Myocyte (in vitro differentiated cells): ENCODE results near the gene ADM5. TPM values are rescaled to one million over a fixed set of nuclear protein-coding genes. Genes with fewer than 3 reads are reported as not detected.

Experiments used
- DNase-seq: peaks from one replicate; pipeline ENCODE4 v3.0.0-alpha.2; 2012; ENCODE audit warnings: low read depth
- polyA plus RNA-seq: library from polyadenylated mRNA; unstranded; fragments of >200 nt; gene quantifications from one replicate; pipeline ENCODE4 v1.2.1, GENCODE V29; 2012; ENCODE audit warnings: missing spikeins
- total RNA-seq: library from RNA; depleted of rRNA; stranded (reverse); fragments of >200 nt; gene quantifications from 2 replicates; pipeline ENCODE4 v1.2.3, GENCODE V29; 2014

Gene ADM5, protein sequence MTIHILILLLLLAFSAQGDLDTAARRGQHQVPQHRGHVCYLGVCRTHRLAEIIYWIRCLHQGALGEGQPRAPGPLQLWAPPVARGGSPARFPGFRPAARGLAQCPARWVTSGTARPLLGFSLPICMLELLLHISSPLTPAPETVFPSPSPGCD
- total RNA-seq, result 0.99 and 1.3 TPM in 2 replicates
- 0.43 TPM for polyA plus RNA-seq

DNA sequence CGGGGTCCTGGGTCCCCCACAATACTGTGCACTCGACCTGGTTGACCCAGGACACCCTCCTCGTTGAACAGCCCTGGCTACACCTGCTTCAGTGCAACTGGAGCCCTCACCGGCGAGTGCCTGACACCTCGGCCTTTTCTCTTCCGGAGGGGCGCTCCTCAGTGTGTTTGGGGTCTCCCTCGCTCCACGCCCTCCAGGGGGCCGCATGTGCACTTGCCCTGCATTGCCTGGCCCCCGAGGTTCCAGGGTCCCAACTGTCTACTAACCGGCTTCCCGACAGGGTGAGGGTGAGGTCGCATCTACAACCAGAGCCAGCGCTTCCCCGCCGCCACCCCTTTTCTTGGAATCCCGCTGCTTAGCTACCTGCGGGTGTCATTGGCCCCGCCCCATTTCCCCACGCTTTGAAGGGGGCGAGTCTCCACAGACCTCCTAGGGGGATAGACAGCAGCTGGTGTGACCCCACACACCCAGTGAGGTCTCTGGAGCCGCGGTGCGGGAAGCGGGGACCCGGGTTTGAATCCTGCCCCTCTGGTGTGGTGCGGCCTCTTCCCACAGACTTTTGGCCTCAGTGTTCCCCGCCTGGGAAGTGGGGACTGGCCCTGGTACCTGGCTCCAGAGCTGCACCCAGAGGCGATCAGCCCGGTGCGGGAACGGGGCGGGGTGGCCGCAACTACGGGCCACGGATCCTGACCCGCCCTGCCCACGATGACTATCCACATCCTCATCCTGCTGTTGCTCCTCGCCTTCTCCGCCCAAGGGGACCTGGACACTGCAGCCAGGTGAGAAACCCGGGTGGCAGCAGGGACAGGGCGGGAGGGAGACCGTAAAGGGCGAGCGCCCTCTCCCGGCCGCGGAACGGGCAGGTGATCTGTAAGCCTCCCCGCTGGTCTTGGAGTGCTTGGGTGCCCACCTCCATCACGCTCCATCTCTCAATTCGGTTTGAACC, at the start of gene ADM5:
TSS of gene ADM5 (plus strand) at position 462 of the 946 bp plus-strand sequence. CDS start at position 706, 244 bp downstream.
- no peak for DNase-seq

DNA sequence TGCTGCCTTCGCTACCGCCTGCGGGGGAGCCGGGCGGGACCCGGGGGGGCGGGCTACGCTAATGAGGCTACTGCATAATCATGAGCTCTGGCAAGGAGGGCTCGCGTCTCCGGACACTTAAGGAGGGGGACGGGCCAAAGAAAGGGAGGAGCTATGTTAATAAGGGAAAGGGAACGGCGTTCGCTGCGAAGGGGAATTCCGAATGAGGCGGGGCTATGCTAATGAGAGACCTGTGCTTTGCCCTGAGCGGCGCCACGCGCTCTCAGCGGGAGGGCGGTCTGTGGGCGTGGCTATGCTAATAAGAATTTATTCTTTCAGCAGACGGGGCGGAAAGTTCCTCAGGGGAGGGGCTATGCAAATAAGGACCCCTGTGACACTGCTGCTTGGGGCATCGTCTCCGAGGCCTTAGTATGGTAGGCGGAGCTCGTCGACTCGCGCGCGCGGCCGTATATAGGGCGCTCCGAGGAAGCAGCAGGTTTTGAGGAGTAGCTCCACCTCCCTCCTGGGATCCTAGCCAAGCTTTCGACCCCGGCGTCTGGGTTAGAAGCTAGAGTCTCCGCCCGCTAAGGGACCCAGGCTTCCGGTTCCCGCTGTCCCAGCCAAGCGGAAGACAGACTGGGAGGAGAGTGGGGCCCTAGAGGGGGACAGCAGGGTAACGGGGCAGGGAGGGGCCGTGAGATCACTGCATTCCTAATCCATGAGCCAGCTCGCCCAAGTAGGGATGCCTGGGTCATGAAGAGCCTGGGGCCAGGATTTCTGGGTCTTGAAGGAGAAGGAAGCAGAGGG, 49.1 kb upstream of the ADM5 start, which contains the start of gene RRAS:
TSS of gene RRAS (minus strand) at position 31 of the 786 bp plus-strand sequence. CDS start 45 bp downstream, outside the sequence.
- peak; percentile 100 for DNase-seq

DNA sequence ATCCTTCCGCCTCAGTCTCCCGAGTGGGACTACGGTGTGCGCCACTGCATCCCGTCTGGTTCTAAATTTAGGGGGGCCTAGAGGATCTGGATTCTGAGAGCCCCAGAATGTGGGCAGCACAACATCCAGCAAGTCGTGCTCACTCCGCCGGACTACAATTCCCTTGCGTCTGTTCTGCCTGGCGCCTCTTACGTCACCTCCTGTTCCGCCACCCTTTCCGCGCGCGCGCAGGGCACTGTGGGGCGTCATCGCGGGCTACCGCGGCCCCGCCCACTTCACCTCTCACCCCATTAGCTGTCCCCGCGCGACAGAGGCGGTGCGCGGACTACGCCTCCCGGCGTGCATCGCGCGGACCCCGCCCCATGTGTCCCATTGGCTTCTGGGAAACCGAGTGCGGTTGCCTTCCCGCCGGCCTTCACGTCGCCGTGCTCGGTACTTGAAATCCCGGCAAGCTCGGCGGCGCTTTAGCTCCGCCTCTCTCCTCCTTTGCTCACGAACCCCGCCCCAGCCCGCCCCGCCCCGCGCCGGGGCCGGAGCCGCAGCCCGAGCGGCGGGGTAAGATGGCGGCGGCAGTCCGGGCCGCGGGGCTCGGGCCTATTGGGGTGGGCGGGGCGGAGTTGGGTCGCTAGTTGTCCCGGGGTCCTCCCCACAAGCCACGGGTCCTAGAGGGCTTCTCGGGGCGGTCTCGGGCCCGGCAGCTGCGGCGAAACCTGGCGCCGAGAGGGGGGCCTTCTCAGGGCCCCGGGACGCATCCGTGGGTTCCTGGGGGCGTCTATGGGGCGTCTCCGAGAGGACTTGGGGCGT, 47.5 kb upstream of the ADM5 start, which contains the start of gene SCAF1:
TSS of gene SCAF1 (plus strand) at position 522 of the 804 bp plus-strand sequence. CDS start 2,818 bp downstream, outside the sequence.
- peak; percentile 99 for DNase-seq

DNA sequence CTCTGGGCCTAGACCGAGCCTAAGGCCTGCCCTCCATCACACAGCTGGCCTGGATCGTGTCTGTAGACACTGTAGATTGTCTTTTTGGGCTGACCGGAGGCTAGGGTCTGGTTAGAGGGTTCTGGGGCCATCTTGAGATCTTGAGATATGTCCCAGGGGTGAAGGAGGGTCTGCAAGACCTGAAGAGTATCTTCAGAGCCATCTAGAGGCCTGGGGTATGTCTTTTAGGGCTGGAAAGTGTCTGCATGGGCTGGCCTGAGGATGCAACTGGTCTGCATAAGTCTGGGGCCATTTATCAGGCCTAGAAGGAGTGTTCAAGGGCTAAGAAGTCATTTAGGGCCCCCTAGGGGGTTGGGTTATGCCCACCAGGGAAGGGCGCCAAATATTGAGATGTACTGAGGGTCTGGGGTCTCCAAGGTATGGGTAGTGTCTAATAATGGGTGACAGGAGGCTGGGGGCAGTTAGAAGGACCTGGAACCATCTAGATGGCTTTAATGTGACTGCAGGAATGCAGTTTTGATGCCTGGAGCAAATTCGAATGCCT, 46.8 kb upstream of the ADM5 start:
- no peak for DNase-seq

DNA sequence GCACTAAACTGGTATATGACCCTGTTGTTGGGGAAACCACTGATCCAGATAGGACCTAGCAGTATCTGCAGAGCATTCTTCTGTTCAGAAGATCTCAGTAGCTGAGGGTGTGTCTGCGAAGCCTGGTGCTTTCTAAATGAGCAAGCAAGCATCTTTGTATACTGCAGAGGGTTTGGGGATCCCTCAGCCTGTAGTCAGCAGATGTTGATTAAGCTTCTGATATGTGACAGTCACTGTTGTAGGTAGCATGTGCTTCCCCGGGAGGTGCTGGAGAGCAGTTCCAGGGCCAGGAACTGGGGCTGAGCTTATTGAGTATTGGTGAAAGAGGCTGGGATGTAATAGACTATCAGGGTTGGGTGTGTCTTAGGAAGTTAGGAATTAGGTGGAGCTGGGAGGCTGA, 45.9 kb upstream of the ADM5 start:
- DNase-seq, result no peak

DNA sequence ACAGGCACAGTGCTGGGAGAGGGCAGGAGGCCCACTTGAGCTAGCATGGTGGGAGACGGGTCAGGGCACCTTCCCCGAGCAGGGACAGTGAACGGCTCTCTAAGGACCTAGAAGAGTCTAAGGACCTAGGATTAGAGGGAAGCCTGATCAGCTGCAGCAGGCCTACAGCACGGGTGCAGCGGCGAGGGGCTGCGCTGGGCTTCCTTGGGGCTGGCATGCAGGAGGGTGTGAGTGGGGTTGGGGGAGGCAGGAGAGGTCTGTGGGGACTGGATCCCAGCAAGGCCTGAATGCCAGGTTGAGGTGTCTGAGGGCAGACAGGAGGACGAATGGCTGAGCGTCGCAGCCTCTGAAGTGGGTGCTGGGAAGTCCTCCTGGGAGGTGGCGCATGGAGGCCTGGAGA, 43.8 kb upstream of the ADM5 start:
- no peak for DNase-seq

DNA sequence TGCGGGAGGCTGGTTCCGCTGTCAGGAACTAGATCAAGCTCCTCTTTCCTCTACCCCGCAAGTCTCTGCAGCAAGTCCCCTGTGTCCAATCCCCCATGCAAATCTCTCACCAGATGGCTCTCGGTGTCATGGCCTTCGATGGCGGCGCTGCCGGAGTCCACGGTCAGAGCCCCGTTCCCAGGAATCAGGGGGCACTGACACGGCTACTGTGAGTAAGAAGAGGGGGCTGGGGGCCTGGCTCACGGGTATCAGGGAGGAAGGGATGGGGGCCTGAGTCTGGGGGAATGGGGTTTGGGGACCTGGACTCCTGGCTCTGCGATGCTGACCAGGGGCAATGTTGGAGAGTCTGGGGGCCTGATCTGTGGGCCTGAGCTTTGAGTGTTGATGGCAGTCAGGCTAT, 43.4 kb upstream of the ADM5 start:
- no peak for DNase-seq

DNA sequence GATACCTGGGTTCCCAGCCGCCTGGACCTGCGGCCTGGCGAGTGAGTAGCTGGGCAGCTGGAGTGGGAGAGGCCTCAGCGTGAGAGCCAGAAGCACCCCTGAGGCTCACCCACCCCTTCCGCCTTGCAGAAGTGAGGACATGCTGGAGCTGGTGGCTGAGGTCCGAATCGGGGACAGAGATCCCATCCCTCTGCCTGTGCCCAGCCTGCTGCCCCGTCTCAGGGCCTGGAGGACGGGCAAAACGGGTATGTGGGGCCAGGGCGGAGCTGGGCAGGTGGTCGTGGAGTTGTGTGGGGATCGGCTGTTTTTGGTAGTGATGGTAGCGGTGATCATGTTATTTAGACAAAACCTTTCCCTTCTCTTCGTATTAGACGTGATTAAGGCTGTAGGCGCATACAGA, 42.8 kb upstream of the ADM5 start:
- DNase-seq, result no peak

DNA sequence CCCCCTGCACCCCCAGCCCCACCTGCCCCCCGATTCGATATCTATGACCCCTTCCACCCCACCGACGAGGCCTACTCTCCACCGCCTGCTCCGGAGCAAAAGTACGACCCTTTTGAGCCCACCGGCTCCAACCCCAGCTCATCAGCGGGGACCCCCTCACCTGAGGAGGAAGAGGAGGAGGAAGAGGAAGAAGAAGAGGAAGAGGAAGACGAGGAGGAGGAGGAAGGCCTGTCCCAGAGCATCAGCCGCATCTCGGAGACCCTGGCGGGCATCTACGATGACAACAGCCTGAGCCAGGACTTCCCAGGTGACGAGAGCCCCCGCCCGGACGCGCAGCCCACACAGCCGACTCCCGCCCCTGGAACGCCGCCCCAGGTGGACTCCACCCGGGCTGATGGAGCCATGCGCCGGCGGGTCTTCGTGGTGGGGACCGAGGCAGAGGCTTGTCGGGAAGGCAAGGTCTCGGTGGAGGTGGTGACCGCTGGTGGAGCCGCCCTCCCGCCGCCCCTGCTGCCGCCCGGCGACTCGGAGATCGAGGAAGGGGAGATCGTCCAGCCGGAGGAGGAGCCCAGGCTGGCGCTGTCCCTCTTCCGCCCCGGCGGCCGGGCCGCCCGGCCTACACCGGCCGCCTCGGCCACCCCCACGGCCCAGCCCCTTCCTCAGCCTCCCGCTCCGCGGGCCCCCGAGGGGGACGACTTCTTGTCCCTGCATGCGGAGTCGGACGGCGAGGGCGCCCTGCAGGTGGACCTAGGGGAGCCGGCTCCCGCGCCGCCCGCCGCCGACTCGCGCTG, 38.2 kb upstream of the ADM5 start:
- DNase-seq, result no peak

DNA sequence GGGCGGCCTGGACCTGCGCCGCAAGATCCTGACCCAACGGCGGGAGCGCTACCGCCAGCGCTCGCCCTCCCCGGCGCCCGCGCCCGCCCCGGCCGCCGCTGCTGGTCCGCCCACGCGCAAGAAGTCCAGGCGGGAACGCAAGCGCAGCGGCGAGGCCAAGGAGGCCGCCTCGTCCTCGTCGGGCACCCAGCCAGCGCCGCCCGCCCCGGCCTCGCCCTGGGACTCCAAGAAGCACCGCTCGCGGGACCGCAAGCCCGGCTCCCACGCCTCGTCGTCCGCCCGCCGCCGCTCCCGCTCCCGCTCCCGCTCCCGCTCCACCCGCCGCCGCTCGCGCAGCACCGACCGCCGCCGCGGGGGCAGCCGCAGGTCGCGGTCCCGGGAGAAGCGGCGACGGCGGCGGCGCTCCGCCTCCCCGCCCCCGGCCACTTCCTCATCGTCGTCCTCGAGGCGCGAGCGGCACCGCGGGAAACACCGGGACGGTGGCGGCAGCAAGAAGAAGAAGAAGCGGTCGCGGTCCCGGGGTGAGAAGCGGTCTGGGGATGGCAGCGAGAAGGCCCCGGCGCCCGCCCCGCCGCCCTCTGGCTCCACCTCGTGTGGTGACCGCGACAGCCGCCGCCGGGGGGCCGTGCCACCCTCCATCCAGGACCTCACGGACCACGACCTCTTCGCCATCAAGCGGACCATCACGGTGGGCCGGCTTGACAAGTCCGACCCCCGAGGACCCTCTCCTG, 37.4 kb upstream of the ADM5 start:
- no peak for DNase-seq

DNA sequence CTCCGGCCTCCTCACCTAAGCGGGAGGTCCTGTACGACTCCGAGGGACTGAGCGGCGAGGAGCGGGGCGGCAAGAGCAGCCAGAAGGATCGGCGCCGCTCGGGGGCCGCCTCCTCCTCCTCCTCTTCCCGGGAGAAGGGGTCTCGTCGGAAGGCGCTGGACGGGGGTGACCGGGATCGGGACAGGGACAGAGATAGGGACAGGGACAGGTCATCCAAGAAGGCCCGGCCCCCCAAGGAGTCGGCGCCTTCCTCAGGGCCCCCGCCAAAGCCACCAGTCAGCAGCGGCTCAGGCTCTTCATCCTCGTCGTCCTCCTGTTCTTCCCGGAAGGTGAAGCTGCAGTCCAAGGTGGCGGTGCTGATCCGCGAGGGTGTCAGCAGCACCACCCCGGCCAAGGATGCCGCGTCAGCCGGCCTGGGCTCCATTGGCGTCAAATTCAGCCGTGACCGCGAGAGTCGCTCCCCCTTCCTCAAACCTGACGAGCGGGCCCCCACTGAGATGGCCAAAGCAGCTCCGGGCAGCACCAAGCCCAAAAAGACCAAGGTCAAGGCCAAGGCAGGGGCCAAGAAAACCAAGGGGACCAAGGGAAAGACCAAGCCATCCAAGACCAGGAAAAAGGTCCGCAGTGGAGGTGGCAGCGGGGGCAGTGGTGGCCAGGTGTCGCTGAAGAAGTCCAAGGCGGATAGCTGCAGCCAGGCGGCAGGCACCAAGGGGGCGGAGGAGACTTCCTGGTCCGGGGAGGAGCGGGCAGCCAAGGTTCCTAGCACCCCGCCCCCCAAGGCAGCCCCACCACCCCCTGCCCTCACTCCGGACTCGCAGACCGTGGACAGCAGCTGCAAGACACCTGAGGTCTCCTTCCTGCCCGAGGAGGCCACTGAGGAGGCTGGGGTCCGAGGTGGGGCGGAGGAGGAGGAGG, 36.6 kb upstream of the ADM5 start:
- no peak for DNase-seq

DNA sequence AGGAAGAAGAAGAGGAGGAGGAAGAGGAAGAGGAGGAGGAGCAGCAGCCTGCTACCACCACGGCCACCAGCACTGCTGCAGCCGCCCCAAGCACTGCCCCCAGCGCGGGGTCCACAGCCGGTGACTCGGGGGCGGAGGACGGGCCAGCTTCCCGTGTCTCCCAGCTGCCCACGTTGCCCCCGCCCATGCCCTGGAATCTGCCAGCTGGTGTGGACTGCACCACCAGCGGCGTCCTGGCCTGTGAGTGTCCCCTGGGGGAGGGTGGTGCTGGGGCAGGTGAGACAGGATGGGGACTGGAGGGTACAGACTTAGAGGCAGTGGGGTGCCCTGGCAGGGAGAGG, 36.0 kb upstream of the ADM5 start:
- peak; percentile 43 for DNase-seq

DNA sequence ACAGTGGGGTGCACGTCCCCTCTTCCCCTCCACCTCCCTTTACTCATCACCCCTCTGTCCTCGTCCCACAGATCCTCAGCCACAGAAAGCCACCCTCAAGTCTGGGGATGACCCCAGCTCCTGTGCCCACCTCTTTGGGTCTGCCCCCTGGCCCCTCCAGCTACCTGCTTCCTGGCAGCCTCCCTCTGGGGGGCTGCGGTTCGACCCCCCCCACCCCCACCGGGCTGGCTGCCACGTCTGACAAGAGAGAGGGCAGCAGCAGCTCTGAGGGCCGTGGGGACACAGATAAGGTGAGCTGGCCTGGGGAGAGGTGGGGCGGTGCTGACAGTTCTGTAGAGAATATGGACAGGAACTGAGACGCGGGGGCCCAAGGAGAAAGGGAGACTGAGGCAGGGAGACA, 34.8 kb upstream of the ADM5 start:
- no peak for DNase-seq

DNA sequence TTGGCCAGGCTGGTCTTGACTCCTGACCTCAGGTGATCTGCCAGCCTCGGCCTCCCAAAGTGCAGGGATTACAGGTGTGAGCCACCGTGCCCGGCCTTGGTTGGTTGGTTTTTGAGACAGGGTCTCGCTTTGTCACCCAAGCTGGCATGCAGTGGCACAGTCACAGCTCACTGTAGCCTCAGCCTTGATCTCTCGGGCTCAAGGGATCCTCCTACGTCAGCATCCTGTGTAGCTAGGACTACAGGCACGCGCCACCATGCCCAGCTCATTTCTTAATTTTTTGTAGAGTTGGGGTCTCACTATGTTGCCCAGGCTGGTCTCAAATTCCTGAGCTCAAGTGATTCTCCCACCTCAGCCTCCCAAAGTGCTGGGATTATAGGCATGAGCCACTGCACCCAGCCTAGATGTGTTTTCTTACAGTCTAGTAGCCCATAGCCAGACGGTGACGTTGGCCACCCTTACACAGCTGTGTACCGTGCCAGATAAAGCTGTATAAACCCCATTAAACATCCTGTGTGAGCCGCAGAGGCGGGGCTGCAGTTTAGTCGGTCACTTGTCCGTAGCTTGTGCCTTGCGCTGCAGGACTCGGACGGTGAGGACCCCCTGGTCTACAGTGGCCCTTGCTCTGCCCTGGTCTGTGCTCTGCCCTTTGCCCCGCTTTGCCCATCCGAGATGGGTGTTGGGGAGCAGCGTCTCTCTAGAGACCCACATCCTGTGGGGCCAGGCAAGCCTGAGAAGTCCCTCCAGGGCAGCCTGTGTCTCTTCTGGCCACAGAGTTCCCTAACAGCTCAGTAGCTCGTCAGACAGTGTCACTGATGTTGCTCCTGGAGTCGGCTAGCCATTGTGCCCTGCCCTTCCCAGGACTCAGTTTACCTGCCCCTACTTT, 33.6 kb upstream of the ADM5 start:
- no peak for DNase-seq

DNA sequence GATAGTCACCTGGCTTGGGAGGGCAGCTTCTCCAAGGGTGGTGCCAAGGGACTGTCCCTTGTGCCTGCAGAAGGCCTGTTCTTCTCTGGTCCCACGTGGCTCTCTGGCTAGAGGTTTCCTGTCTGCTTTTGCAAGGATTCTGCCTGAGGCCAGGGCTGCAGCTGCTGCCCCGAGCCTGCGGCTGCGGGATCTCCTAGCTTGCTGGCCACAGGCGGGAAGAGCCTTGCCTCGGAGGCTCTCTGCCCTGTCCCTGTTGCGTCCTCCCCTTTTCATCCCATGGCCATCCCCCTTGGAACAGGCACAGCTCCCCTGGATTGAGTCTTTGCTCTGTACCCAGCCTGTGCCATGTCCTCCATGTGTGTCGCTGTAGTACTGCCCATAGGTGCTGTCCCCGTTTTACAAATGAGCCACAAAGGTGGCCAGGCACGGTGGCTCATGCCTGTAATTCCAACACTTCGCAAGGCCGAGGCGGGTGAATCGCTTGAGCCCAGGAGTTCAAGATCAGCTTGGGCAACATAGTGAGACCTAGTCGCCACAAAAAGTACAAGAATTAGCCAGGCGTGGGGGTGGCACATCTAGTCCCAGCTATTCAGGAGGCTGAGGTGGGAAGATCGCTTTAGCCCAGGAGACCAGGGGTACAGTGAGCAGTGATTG, 32.8 kb upstream of the ADM5 start:
- no peak for DNase-seq

DNA sequence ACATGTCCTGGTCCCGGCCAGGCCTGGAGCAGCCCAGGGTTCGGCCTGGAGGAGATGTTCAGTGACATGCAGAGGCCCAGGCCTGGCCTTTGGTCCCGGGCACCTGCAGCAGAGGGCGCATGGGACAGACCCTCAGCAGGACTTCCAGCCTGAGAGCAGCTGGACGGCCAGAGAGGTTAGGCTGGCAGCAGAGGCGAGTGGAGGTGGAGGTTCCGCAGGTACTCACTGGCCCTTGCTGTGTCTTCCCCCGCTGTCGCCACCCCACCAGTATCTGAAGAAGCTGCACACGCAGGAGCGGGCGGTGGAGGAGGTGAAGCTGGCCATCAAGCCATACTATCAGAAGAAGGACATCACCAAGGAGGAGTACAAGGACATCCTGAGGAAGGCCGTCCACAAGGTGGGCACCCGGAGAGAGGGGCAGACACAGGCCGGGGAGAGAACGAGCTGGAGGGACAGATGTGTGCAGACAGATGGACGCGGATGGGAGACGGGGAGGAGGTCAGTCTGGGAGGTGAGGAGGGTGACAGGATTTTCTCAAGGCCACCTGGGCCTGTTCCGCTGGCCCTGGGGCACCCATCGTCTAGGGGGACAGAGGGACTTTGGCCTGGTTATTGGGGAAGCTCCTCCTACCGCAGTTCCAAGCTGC, 31.8 kb upstream of the ADM5 start:
- DNase-seq, result no peak
